ENCODE data around the gene KRT14.
"Not testable (repeated sequence)": the region's sequence is repeated elsewhere in the genome, so short reads cannot be mapped to it uniquely, and the experiment has no call there.

The KRT14 gene

DNA sequence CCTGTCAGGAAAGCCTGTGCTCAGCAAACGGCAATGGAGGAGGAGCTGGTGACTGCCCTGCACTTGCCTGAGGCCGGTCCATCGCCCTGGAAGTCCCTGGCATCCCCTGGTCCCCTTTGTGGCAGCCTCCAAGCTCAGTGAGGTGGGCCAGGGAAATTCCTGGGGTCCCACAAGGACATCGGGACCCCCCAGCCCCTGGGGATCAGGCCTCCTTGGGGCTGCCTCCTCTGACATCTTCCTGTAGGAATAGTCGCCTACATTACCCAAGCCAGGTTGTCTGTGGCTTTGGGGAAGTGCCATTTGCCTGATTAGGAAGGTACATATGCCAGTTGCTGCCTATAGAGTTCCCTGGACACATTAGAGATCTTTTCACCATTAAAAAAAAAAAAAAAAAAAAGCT, 7.7 kb downstream of the KRT14 start:
- DNase-seq (ENCODE audit: low read depth): no peak

DNA sequence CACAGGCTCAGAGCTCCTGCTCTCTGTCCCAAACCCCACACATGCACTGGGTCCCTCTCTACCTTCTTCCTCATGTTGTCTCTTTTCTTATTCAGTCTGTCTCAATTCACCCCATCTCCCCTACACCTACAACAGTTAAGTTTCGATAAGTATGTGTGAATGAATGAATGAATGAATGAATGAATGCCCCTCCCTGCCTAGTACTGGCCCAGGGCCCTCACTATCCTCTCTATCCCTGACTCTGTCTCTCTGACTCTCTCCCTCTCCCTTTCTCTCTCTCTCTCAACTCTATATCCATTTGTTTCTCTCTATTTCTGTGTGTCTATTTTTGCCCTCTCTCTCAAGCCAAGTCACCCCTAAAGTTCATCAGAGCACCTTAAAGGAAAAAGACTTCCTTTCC, 8.2 kb downstream of the KRT14 start:
- no peak for DNase-seq (ENCODE audit: low read depth)

DNA sequence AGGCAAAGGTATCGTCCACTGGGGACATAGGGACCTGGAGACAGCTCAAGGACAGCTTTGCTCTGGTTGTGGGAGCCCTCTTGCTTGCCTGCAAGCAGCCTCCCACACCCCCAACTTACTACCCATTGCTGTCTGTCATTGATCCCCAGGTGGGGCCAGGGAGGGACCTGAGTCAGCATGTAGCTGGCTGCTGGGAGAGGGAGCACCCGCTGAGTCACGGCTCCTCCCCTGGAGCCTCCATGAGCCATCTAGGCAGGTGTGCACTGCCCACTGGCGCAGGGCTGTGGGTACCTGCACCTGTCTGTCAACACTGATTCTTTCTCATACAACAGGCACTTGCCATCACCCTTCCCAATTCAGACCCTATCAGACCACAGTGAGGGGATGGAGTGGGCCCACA, 10.0 kb downstream of the KRT14 start:
- not testable (repeated sequence) for DNase-seq (ENCODE audit: low read depth)

- DNase-seq (ENCODE audit: low read depth): no peak
Measured at GRCh38 chr17:41575336-41575735, 11.4 kb downstream of the KRT14 start.

DNA sequence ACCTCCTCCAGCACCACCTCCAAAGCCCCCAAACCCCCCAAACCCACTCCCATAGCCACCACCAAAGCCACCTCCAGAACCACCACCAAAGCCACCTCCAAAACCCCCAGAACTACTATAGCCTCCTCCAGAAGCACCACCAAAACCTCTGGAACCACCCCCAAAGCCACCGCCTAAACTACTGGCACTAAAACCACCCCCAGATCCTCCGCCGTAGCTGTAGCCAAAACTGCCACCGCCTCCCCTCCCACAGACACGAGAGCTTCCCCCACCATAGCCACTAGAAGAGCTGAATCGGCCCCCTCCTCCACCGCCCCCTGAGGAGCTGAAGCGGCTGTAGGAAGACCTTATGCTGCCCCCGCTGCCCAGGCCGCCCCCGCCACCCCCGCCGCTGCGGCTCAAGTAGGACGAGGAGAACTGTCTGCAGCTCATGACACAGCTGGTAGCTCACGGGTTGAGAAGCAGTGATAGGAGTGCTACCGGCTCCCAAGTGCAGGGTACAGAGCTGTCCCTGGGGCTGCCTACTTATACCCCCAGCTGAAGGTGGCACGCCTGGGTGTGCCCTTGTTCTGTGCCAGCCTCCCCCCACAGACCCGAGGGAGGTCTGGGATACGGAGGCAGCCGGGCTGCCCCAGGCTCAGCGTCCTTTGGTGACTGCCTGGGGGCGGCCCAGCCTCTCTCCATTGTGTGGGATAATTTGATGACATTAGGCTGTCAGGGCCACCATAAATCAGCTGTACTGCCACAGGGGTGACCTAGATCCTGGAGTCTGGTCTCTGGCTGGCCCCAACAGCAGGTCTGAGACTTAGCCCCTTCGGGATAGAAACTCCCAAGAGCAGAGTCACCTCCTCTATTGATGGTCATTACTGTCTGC, 14.9 kb downstream of the KRT14 start, which contains the start of gene KRT9:
KRT9 (minus strand) TSS at position 499 of the 874 bp plus-strand sequence; CDS start at position 432, 67 bp downstream.
- DNase-seq (ENCODE audit: low read depth): no peak

GRCh38 chr17:41567317-41567716, 19.4 kb downstream of the KRT14 start:
- DNase-seq (ENCODE audit: low read depth): no peak

- no peak for DNase-seq (ENCODE audit: low read depth)
Measured at GRCh38 chr17:41565338-41565737, 21.4 kb downstream of the KRT14 start.

GRCh38 chr17:41563607-41564170, 23.0 kb downstream of the KRT14 start:
- no peak for DNase-seq (ENCODE audit: low read depth)

GRCh38 chr17:41561554-41561953, 25.1 kb downstream of the KRT14 start:
- no peak for DNase-seq (ENCODE audit: low read depth)

- DNase-seq (ENCODE audit: low read depth): no peak
Measured at GRCh38 chr17:41559548-41559947, 27.1 kb downstream of the KRT14 start.

DNA sequence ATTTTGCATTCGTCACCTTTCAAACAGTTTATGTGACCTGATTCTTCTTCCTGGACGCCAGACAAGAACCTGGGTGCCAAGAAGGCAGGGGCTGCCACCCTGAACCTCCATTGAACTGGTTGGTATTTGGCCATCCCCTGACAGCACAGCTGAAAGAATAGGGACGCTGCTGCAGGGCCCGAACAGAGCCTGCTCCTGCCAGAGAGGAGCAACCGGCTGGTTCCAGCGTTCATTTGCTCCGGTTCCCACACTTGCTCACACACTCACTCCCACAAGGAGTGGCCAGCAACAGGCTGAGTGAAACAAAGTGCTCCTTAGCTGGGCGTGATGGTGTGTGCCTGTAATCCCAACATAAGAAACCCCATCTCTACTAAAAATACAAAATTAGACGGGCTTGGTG, 29.8 kb downstream of the KRT14 start:
- DNase-seq (ENCODE audit: low read depth): no peak

GRCh38 chr17:41556306-41556705, 30.4 kb downstream of the KRT14 start:
- no peak for DNase-seq (ENCODE audit: low read depth)

GRCh38 chr17:41555105-41555887, 31.4 kb downstream of the KRT14 start:
- no peak for DNase-seq (ENCODE audit: low read depth)

DNA sequence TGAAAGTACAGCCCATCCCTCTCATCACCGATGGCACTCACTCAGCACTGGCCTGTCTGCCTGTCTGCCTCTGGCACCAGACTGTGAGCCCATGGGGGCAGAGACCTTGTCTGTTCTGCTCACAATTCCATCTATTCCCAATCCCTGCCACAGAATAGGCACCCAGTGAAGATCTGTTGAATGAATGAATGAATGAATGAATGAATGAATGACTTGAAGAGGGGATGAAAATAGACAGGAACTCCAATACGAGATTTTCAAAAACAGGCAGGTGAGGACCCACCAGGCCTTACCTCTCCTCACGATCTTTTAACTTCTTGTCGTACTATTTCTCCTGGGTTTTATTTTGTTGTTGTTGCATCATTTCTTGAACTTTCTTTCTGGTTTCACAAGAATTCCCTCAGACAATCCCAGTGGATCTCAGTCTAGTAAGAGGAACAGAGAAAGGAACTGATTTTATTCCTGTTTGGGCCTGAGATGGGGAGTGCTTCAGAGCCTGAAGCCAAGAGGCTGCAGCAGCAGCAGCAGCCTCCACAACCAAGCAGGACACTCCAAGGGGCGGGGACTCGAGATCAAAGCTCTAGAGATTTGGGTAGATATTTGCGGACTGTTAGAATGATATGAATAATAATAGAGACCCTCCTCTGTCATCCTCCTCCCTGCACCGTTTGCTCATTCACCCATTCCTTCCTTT, 32.6 kb downstream of the KRT14 start:
- DNase-seq (ENCODE audit: low read depth): no peak

DNA sequence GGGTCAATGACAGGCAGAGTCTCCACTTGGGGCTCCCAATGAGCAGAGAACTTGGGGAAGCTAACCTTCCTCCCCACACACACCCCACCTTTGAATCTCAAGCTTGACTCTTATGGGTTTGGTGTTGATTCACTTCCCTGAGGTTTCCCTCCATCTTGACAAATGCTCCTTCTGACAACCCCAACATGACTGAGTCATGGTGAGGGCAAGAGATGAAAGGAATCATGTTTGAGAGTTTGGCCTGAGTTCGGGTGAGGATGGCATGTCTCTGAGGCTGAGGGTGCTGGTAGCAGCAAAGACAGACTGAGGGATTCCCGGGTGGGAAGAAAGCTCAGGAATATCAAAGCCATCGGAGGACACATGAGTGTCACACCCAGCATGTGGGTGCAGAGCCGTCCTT, 33.5 kb downstream of the KRT14 start:
- no peak for DNase-seq (ENCODE audit: low read depth)

DNA sequence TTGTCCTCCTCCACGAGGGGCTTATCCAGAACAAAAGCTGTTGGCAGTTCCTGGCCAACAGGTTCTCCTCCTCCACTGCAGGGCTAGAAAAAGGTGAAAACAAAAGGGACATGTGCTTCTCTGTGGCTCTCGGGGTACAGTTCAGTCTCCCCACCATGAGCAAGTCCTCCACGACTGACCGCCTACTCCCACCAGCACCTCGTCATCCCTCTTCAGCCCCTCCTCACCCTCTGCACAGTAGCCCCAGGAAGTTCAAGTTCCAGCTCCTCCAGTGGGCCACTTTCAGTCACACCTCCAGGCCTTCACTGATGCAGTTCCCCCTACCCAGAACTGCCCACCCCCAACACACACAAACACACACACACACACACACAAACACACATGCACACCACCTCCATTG, 34.2 kb downstream of the KRT14 start:
- DNase-seq (ENCODE audit: low read depth): no peak

- DNase-seq (ENCODE audit: low read depth): no peak
Measured at GRCh38 chr17:41551365-41551764, 35.3 kb downstream of the KRT14 start.

- no peak for DNase-seq (ENCODE audit: low read depth)
Measured at GRCh38 chr17:41549596-41550039, 37.1 kb downstream of the KRT14 start.

- peak; percentile 74 for DNase-seq (ENCODE audit: low read depth)
Measured at GRCh38 chr17:41548844-41549595, 37.7 kb downstream of the KRT14 start.

DNA sequence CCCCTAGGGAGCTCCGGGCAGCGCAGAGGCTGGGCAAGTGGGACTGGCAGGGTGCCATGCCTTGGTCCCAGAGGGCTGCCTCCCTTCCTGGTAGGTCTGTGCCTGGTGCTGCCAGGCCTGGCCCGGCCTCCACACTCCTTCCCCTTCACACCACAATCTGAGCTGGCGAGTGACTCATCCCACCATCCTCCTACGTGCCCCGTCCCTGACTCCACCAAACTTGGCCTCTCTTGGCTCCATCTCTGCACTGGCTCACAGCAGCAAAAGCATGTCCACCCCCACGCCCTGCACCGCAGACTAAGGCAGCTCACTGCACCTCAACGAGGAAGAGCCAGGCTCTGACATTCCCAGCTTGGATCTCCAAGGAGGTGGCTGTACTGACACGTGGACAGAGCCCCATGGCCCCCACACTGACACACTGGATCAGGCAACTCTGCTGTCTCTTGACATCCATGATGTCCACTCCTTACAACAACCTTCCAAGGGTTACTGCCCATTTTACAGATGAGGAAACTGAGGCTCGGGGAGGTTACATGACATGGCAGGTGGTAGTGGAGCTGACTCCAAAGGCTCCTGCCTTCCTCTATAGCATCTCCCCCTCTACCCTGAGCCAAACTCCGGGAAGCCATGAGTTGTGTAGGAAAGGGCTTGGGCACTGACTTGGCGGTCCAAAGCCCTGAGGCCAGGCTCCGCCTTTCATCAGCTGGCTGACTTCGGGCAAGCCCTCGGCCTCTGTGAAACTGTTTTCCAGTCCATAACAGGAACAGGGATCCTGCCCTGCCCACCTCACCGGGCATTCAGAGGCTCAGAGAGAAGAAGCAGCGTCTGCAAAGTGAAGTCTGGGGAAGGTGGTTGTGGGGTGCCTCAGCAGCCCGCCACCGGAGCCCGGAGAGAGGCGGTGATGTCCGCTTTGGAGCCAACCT, 38.5 kb downstream of the KRT14 start:
- peak; percentile 62 for DNase-seq (ENCODE audit: low read depth)
